AG08396 (cell line): ENCODE results near the gene C16orf54.
"Not testable (repeated sequence)": the region's sequence is repeated elsewhere in the genome, so short reads cannot be mapped to it uniquely, and the experiment has no call there.

ENCODE experiments used
- DNase-seq: peaks from one replicate; pipeline ENCODE4 v3.0.0; 2012; ENCODE audit warnings: low spot score, mixed read lengths

C16orf54 gene

DNA sequence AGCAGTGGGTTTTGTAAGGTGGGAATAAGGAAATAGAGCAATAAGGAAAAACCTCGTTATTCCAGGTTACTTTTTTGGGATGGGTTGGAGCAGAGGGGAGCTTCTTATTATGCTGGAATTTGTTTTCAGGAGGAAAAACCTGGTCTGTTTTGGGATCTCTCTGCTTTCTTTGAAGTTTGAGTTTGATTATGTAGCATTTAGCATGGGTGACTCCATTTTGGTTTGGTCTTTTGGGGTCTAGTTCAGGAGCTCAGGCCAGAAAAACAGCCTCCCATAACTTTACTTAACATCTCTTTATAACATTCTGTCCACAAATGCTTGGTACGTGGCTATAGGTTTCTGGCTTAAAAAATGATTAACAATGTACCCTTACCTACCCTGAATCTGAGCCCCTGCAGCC, 23.7 kb upstream of the C16orf54 start:
- no peak for DNase-seq

- DNase-seq = no peak
Observed at GRCh38 chr16:29767062-29767461, 21.3 kb upstream of the C16orf54 start.

DNA sequence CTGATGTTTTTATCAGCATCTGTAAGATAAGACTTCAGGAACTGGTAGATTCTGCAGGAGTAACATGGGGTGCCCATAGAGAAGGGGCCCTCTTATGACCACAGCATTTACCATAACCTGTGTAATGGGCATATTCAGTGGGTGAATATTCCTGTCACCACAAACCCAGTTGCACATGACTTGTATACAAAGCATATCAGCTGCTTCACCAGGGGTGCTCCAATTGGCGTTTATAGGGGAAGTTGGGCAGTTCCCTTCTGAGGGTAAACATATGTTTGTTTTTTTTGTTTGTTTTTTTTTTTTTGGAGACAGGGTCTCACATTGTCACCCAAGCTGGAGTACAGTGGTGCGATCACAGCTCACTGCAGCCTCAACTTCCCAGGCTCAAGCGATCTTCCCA, 20.8 kb upstream of the C16orf54 start:
- DNase-seq = no peak

- DNase-seq = no peak
Observed at GRCh38 chr16:29765167-29766032, 19.6 kb upstream of the C16orf54 start.

DNA sequence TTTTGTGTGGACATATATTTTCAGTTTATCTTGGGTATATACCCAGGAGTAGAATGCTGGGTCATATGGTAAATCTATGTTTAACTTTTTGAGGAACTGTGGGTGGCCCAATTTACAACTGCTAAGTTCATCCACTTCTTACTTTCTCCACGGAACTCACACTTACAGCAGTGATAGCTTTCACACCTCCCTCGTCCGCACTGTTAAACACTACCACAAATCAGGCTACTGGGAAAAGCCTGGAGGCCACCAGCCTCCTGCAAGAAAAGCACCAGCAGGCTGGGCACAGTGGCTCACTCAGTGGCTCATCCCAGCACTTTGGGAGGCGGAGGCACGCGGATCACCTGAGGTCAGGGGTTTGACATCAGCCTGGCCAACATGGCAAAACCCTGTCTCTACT, 17.5 kb upstream of the C16orf54 start:
- DNase-seq = no peak

DNA sequence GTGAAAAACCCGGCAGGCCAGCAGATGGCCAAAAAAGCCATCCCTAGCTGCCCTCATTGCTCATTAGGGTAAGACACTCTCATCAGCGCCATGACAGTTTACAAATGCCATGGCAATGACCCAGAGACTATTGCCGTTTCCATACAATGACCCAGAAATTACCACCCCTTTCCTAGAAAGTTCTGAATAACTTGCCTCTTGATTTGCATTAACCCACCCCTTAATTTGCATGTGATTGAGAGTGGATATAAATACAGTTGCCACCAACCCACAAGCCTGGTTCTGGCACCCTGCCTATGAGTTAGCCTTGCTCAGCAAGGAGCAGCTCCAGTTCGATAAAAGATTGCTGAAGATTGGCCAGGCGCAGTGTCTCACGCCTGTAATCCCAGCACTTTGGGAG, 16.1 kb upstream of the C16orf54 start:
- DNase-seq = no peak

GRCh38 chr16:29761280-29761651, 15.5 kb upstream of the C16orf54 start:
- not testable (repeated sequence) for DNase-seq

- no peak for DNase-seq
Observed at GRCh38 chr16:29760567-29761279, 14.9 kb upstream of the C16orf54 start.

GRCh38 chr16:29757950-29758466, 12.2 kb upstream of the C16orf54 start:
- DNase-seq = peak; percentile 29

DNA sequence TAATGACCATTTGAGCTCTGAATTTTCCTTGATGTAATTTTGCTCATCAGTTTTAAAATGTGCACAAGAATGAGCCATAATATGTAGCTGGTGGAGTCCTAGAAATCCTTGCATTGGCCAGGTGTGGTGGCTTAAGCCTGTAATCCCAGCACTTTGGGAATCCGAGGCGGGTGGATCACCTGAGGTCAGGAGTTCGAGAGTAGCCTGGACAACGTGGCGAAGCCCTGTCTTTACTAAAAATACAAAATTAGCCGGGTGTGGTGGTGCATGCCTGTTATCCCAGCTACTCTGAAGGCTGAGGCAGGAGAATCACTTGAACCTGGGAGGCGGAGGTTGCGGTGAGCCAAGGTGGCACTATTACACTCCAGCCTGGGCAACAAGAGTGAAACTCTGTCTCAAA, 11.3 kb upstream of the C16orf54 start:
- DNase-seq = not testable (repeated sequence)

DNA sequence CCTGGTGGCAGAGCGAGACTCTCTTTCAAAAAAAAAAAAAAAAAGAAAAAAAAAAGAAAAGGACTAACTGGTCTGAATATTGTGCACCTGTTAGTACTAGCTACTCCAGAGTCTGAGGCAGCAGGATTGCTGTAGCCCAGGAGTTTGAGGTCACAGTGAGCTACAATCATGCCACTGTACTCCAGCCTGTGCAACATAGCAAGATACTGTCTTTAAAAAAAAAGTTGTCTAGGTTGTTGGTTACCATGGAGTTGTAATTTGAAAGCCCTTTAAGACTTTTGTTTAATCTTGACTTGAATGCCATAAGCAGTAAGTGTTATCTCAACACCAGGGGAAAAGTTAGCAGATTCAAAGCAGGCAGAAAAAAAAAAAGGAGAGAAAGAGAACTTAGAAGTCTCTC, 10.9 kb upstream of the C16orf54 start:
- no peak for DNase-seq

- DNase-seq = no peak
Observed at GRCh38 chr16:29753516-29753915, 7.7 kb upstream of the C16orf54 start.

DNA sequence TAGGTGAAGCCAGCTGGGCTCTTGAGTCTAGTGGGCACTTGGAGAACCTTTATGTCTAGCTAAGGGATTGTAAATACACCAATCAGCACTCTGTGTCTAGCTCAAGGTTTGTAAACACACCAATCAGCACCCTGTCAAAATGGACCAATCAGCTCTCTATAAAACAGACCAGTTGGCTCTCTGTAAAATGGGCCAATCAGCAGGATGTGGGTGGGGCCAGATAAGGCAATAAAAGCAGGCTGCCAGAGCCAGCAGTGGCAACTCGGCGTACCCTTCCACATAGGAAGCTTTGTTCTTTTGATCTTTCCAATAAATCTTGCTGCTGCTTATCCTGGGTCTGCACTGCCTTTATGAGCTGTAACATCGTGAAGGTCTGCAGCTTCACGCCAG, 3.0 kb upstream of the C16orf54 start:
- not testable (repeated sequence) for DNase-seq

DNA sequence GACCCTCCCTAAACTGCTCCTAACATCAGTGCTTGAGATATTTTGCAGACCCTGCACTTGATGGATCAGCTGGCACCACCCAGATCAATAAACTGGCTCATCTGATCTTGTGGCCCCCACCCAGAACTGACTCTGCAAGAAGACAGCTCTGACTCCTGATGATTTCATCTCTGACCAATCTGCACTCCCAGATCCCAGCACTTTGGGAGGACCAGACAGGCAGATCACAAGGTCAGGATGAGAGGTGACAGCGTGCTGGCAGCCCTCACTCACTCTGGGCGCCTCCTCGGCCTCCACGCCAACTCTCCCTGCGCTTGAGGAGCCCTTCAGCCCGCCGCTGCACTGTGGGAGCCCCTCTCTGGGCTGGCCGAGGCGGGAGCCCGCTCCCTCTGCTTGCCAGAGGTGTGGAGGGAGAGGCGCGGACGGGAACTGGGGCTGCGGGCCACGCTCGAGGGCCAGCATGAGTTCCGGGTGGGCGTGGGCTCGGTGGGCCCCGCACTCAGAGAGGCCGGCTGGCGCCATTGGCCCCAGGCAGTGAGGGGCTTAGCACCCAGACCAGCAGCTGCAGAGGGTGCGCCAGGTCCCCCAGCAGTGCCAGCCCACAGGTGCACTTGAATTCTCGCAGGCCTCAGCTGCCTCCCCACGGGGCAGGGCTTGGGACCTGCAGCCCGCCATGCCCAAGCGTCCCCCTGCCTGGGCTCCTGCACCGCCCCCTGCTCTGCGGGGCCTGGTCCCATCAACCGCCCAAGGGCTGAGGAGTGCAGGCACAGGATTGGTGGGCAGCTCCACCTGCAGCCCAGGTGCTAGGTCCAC, 2.4 kb upstream of the C16orf54 start:
- DNase-seq = no peak

GRCh38 chr16:29746518-29746917, 728 bp upstream of the C16orf54 start:
- DNase-seq = not testable (repeated sequence)

DNA sequence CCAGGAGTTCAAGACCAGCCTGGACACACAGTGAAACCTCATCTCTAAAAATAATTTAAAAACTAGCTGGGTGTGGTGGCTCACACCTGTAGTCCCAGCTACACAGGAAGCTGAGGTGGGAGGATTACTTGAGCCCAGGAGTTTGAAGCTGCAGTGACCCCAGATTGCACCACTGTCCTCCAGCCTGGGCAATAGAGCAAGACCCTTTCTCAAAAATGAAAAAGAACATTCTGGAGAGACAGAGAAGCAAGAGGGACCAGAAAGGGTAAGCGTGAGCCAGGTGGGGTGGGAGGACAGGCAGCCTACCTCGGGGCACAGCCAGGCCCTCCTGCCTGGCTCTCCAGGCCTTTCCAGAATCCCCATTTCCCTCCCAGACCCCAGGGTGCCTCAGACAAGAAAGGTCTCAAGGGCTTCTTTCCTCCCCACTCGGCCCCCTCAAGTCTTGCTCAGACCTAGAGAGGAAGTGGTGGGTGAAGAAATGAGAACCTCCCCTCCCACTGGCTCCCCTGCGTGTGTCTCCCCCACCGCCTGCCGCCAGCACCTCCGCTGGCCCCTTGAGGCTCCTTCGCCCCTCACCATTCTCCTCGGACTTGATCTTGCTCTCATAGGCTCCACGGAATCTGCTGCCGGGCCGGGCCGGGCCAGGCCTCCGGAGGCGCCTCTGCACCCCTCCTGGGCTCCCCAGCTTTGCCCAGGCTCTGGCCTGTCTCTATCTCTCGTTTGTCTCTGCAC, 503 bp downstream of the C16orf54 start:
- DNase-seq = no peak

GRCh38 chr16:29744541-29745101, 1.2 kb downstream of the C16orf54 start:
- DNase-seq = no peak

DNA sequence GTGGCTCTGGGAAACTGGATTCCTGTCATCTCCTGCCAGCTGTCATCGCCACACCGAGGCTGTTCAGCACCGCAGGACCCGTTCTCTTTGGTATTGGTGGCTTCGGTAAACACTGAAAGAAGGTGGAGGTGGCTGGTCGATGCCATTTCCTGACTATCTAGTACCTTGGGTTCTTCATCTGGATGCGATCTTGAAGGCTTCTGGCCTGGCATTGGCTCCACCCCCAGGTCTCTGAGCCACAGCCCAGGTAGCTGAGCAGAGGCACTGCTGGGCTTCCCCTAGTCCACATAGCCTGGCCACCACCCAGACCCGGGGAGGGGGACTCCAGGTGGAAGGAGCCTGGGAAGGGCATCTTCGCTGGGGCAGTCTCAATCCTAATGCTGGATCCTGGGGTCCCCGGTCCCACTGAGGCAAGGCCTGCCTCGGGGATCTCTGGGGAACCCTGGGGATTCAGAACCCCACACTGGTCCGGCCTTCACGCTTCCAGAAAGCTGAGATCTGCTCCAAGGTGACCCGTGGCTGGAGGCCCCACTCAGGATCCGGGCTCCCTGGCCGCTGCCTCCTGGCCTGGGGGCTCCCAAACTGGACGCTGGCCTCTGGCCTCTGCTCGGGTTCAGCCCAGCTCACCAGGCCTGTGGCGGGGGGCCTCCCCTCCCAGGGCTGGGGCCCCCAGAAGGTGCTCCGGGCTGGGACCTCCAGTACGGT, 1.8 kb downstream of the C16orf54 start:
- DNase-seq = no peak

GRCh38 chr16:29743475-29743826, 2.3 kb downstream of the C16orf54 start:
- DNase-seq = no peak

DNA sequence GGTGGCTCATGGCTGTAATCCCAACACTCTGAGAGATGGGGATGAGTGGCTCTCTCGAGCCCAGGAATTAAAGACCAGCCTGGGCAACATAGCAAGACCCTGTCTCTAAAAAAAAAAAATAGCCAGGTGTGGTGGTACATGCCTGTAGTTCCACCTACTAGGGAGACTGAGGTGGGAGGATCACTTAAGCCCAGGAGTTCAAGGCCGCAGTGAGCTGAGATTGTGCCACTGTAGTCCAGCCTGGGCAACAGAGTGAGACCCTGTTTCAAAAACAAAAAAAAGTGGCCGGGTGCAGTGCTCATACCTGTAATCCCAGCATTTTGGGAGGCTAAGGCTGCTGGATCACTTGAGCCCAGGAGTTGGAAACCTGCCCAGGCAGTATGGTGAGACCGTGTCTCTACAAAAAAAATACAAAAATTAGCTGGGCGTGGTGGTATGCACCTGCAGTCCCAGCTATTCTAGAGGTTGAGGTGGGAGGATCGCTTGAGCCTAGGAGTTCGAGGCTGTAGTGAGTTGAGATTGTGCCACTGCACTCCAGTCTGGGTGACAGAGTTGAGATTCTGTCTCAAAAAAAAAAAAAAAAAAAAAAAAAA, 3.0 kb downstream of the C16orf54 start:
- DNase-seq = no peak
